B cell (primary cell): ENCODE results near the gene GRID2.

Experiments
- CTCF ChIP-seq: fragments of 200-600 bp; IDR thresholded peaks from one replicate; pipeline ENCODE4 v1.8.0; 2022; ENCODE audit warnings: antibody characterized with exemption, mild to moderate bottlenecking
- EZH2 ChIP-seq: IDR thresholded peaks from 2 replicates; pipeline ENCODE4 v1.6.1; 2012; ENCODE audit warnings: borderline replicate concordance, low read depth, mild to moderate bottlenecking, moderate library complexity, low read length; ENCODE audit not compliant: insufficient read depth, poor library complexity, severe bottlenecking

GRCh38 chr4:92506933-92507332 lies 203.2 kb downstream of the GRID2 start:
- TF ChIP-seq CTCF: no peak
- no peak for TF ChIP-seq EZH2
